Stimulated activated CD4-positive, alpha-beta T cell treated with anti-CD3 and anti-CD28 coated beads, Interleukin-1b, Interleukin-23, amount 100 ng/mL, for 24 hours (primary cell): ENCODE data around the gene LRP2.

Experiments used
- DNase-seq, 4 experiments: peaks; one replicate each; pipeline ENCODE4 v3.0.0-alpha.2; 2020; ENCODE audit warnings: low read depth in 4 of 4, low spot score in 1 of 4

LRP2 gene

GRCh38 chr2:169094676-169095075 is 267.7 kb downstream of the LRP2 start:
- DNase-seq: no peak

- DNase-seq: no peak
These were observed 268.8 kb downstream of the LRP2 start for GRCh38 chr2:169093535-169093934.

GRCh38 chr2:169091761-169092519 is 270.4 kb downstream of the LRP2 start:
- no peak for DNase-seq

GRCh38 chr2:169091256-169091655 is 271.1 kb downstream of the LRP2 start:
- DNase-seq: no peak

- no peak for DNase-seq
These were observed 272.1 kb downstream of the LRP2 start for GRCh38 chr2:169090133-169090820.

- no peak for DNase-seq
These were observed 273.2 kb downstream of the LRP2 start for GRCh38 chr2:169089182-169089581.

GRCh38 chr2:169087757-169088379 is 274.5 kb downstream of the LRP2 start:
- no peak for DNase-seq

GRCh38 chr2:169086893-169087467 is 275.4 kb downstream of the LRP2 start:
- DNase-seq: no peak

GRCh38 chr2:169082995-169083394 is 279.3 kb downstream of the LRP2 start:
- DNase-seq: no peak

- DNase-seq: no peak
These were observed 280.8 kb downstream of the LRP2 start for GRCh38 chr2:169081551-169081950.

GRCh38 chr2:169080250-169081069 is 281.9 kb downstream of the LRP2 start:
- no peak for DNase-seq

- no peak for DNase-seq
These were observed 284.6 kb downstream of the LRP2 start for GRCh38 chr2:169077674-169078240.
